OCI-LY3 (cell line): Measurements from ENCODE around the gene MAGI2.

ENCODE experiments used
- H2AFZ ChIP-seq: fragments of 200-600, 300-600 bp; shearing (Covaris generic); 2 replicates; pipeline ENCODE4 v1.6.0; 2014; ENCODE audit warnings: antibody characterized with exemption, low read depth, low read length
- H3K27ac ChIP-seq: fragments of 200-600, 300-600 bp; sonication (generic); 2 replicates; pipeline ENCODE4 v1.5.1; 2014; ENCODE audit warnings: mild to moderate bottlenecking, low read length, moderate library complexity, mixed read lengths
- H3K27me3 ChIP-seq: fragments of 200-600, 300-600 bp; sonication (generic); 2 replicates; pipeline ENCODE4 v1.6.1; 2014; ENCODE audit warnings: low read depth, low read length, mixed read lengths
- H3K36me3 ChIP-seq: fragments of 200-600, 300-600 bp; sonication (generic); replicated peaks from 2 replicates; pipeline ENCODE3; 2014; ENCODE audit warnings: low read depth, low read length, mixed read lengths
- H3K4me1 ChIP-seq: fragments of 300-600, 200-600 bp; sonication (generic); 2 replicates; pipeline ENCODE4 v1.6.1; 2014; ENCODE audit warnings: low read length, mixed read lengths
- H3K4me2 ChIP-seq: fragments of 200-600, 300-600 bp; sonication (generic); 2 replicates; pipeline ENCODE4 v1.6.1; 2014; ENCODE audit warnings: low read length, mixed read lengths
- H3K4me3 ChIP-seq: fragments of 300-600, 200-600 bp; sonication (generic); 2 replicates; pipeline ENCODE4 v1.5.1; 2014; ENCODE audit warnings: antibody characterized with exemption, mild to moderate bottlenecking, low read length, moderate library complexity
- H3K79me2 ChIP-seq: fragments of 300-600, 200-600 bp; shearing (Covaris generic); 2 replicates; pipeline ENCODE4 v1.6.1; 2014; ENCODE audit warnings: mild to moderate bottlenecking, low read length, mixed read lengths
- H3K9ac ChIP-seq: fragments of 300-600, 200-600 bp; shearing (Covaris generic); 2 replicates; pipeline ENCODE4 v1.6.0; 2014; ENCODE audit warnings: mild to moderate bottlenecking, low read length, moderate library complexity
- H3K9me3 ChIP-seq: fragments of 200-600, 300-600 bp; shearing (Covaris generic); 2 replicates; pipeline ENCODE4 v1.6.1; 2014; ENCODE audit warnings: low read length, mixed read lengths; ENCODE audit not compliant: insufficient read depth
- H4K20me1 ChIP-seq: fragments of 200-600, 300-600 bp; sonication (generic); 2 replicates; pipeline ENCODE4 v1.6.1; 2016; ENCODE audit warnings: low read length, mixed read lengths; ENCODE audit not compliant: insufficient read depth
- EZH2phosphoT487 ChIP-seq: fragments of 200-600 bp; shearing (Covaris generic); IDR thresholded peaks from 2 replicates; pipeline ENCODE4 v1.6.1; 2018; ENCODE audit warnings: antibody characterized with exemption, mixed run types, low read depth
- TF ChIP-seq, protein P1 (sequence below): fragments of 200-600, 300-600 bp; sonication (generic); IDR thresholded peaks from 2 replicates; pipeline ENCODE4 v1.5.1; 2014; ENCODE audit warnings: antibody characterized with exemption, low read length, low read depth

The MAGI2 gene

GRCh38 chr7:78013386-78013785, 1440.1 kb downstream of the MAGI2 start:
- Histone ChIP-seq H3K4me2 (no peak overlapping the region), H3K27ac (no peak overlapping the region), H3K36me3 (no peaks in the 10 kb centered on the region), H3K9ac (no peak overlapping the region), H2AFZ (no peak overlapping the region), H3K4me3 (no peak overlapping the region), H3K9me3 (no peaks in the 10 kb centered on the region), H3K4me1 (no peaks in the 10 kb centered on the region), H3K79me2 (no peaks in the 10 kb centered on the region), H3K27me3 (0 out of 2 replicates have a peak, but pooled peaks cover 4% of the 10 kb centered on the region), H4K20me1 (no peaks in the 10 kb centered on the region)
- no peak for TF ChIP-seq EZH2phosphoT487
- TF ChIP-seq, protein P1, sequence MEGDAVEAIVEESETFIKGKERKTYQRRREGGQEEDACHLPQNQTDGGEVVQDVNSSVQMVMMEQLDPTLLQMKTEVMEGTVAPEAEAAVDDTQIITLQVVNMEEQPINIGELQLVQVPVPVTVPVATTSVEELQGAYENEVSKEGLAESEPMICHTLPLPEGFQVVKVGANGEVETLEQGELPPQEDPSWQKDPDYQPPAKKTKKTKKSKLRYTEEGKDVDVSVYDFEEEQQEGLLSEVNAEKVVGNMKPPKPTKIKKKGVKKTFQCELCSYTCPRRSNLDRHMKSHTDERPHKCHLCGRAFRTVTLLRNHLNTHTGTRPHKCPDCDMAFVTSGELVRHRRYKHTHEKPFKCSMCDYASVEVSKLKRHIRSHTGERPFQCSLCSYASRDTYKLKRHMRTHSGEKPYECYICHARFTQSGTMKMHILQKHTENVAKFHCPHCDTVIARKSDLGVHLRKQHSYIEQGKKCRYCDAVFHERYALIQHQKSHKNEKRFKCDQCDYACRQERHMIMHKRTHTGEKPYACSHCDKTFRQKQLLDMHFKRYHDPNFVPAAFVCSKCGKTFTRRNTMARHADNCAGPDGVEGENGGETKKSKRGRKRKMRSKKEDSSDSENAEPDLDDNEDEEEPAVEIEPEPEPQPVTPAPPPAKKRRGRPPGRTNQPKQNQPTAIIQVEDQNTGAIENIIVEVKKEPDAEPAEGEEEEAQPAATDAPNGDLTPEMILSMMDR, result no peak

DNA sequence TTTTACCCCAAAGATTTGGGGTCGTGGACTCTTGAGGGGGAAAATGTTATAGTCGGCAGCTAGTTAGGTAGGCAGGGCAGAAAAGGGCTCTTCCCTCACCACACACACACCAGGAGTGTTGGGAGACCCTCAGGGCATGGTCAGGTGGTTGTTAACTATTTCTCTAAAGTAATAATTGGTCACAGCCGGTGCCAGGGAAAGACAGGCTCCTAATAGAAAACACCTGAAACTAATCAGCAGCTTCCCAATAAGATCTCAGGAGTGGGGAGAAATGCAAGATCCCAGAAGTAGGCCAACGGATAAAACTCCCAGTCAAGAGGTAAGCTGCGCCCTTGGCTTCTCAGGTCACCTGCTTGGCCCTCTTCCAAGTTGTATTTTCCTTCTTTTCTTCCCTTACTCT, 1441.8 kb downstream of the MAGI2 start:
- Histone ChIP-seq H3K27me3 (no peaks in the 10 kb centered on the region; the same call in 1 of the 2 replicates), H3K9me3 (no peaks in the 10 kb centered on the region), H3K79me2 (no peaks in the 10 kb centered on the region), H3K4me3 (no peak overlapping the region), H3K4me1 (no peaks in the 10 kb centered on the region), H2AFZ (no peak overlapping the region), H3K27ac (no peak overlapping the region), H3K9ac (no peak overlapping the region), H3K36me3 (no peaks in the 10 kb centered on the region), H4K20me1 (no peaks in the 10 kb centered on the region), H3K4me2 (no peak overlapping the region)
- TF ChIP-seq, protein P1, result no peak
- TF ChIP-seq EZH2phosphoT487, result no peak

GRCh38 chr7:78007231-78007630, 1446.2 kb downstream of the MAGI2 start:
- Histone ChIP-seq H3K27ac (no peak overlapping the region), H3K9me3 (no peaks in the 10 kb centered on the region), H3K9ac (no peak overlapping the region), H3K27me3 (no peaks in the 10 kb centered on the region; the same call in 1 of the 2 replicates), H3K4me2 (no peak overlapping the region), H3K4me1 (no peaks in the 10 kb centered on the region), H3K4me3 (no peak overlapping the region), H3K79me2 (no peaks in the 10 kb centered on the region), H3K36me3 (no peaks in the 10 kb centered on the region), H2AFZ (no peak overlapping the region), H4K20me1 (no peaks in the 10 kb centered on the region)
- TF ChIP-seq EZH2phosphoT487, result no peak
- TF ChIP-seq, protein P1, result no peak

GRCh38 chr7:78006063-78006755, 1447.3 kb downstream of the MAGI2 start:
- no peaks in the 10 kb centered on the region for H4K20me1 ChIP-seq
- no peaks in the 10 kb centered on the region; the same call in 1 of the 2 replicates for H3K27me3 ChIP-seq
- no peaks in the 10 kb centered on the region for H3K4me1 ChIP-seq
- no peak overlapping the region for H3K27ac ChIP-seq
- no peaks in the 10 kb centered on the region for H3K9me3 ChIP-seq
- no peak overlapping the region for H3K9ac ChIP-seq
- no peaks in the 10 kb centered on the region for H3K36me3 ChIP-seq
- H3K4me3 ChIP-seq, result no peak overlapping the region
- H3K79me2 ChIP-seq, result no peaks in the 10 kb centered on the region
- no peak overlapping the region for H2AFZ ChIP-seq
- no peak overlapping the region for H3K4me2 ChIP-seq
- TF ChIP-seq, protein P1, result no peak
- no peak for TF ChIP-seq EZH2phosphoT487
